Stimulated activated CD8-positive, alpha-beta memory T cell treated with anti-CD3 and anti-CD28 coated beads, Interleukin-4, amount 100 ng/mL, for 1 hour (primary cell): ENCODE measurements around the gene SLC49A4.

Source experiments
- DNase-seq, 2 donors: peaks; one replicate each; pipeline ENCODE4 v3.0.0-alpha.2; 2020; ENCODE audit warnings: low read depth in 2 of 2, low spot score in 1 of 2

Gene SLC49A4

GRCh38 chr3:122902326-122902725 is 107.5 kb downstream of the SLC49A4 start:
- DNase-seq: no peak

GRCh38 chr3:122903171-122903570 is 108.3 kb downstream of the SLC49A4 start:
- no peak for DNase-seq

- DNase-seq: no peak
Measured at GRCh38 chr3:122907471-122907870, 112.6 kb downstream of the SLC49A4 start.

GRCh38 chr3:122908251-122908650 is 113.4 kb downstream of the SLC49A4 start:
- DNase-seq: no peak

- DNase-seq: no peak
Measured at GRCh38 chr3:122911901-122912300, 117.0 kb downstream of the SLC49A4 start.

GRCh38 chr3:122912772-122913538 is 118.1 kb downstream of the SLC49A4 start:
- DNase-seq: no peak

- DNase-seq: no peak
Measured at GRCh38 chr3:122913539-122914100, 118.8 kb downstream of the SLC49A4 start.

- no peak for DNase-seq
Measured at GRCh38 chr3:122915300-122916055, 120.6 kb downstream of the SLC49A4 start.

GRCh38 chr3:122916084-122916483 is 121.2 kb downstream of the SLC49A4 start:
- DNase-seq: no peak

- no peak for DNase-seq
Measured at GRCh38 chr3:122916580-122916979, 121.7 kb downstream of the SLC49A4 start.

GRCh38 chr3:122917412-122917811 is 122.5 kb downstream of the SLC49A4 start:
- DNase-seq: no peak

GRCh38 chr3:122918576-122919290 is 123.9 kb downstream of the SLC49A4 start:
- no peak for DNase-seq

GRCh38 chr3:122919291-122919610 is 124.4 kb downstream of the SLC49A4 start:
- no peak for DNase-seq

- DNase-seq: no peak
Measured at GRCh38 chr3:122920986-122921385, 126.1 kb downstream of the SLC49A4 start.

GRCh38 chr3:122921791-122922651 is 127.2 kb downstream of the SLC49A4 start:
- DNase-seq: no peak

GRCh38 chr3:122923611-122924010 is 128.7 kb downstream of the SLC49A4 start:
- no peak for DNase-seq

- no peak for DNase-seq
Measured at GRCh38 chr3:122924056-122924455, 129.2 kb downstream of the SLC49A4 start.

GRCh38 chr3:122925756-122926155 is 130.9 kb downstream of the SLC49A4 start:
- no peak for DNase-seq

- no peak for DNase-seq
Measured at GRCh38 chr3:122926322-122926721, 131.5 kb downstream of the SLC49A4 start.

GRCh38 chr3:122926811-122927210 is 131.9 kb downstream of the SLC49A4 start:
- no peak for DNase-seq

GRCh38 chr3:122927726-122928125 is 132.9 kb downstream of the SLC49A4 start:
- no peak for DNase-seq
